ENCODE results near the gene ARHGEF40.

The ARHGEF40 gene

GRCh38 chr14:21070083-21070609, at the start of gene ARHGEF40:
Gene ARHGEF40, plus strand, starts transcription at chr14:21070304. Its CDS starts 93 bp downstream, at chr14:21070397.
- DNase-seq, result no peak

GRCh38 chr14:21020977-21021545, 49.0 kb upstream of the ARHGEF40 start:
- DNase-seq, result no peak

DNA sequence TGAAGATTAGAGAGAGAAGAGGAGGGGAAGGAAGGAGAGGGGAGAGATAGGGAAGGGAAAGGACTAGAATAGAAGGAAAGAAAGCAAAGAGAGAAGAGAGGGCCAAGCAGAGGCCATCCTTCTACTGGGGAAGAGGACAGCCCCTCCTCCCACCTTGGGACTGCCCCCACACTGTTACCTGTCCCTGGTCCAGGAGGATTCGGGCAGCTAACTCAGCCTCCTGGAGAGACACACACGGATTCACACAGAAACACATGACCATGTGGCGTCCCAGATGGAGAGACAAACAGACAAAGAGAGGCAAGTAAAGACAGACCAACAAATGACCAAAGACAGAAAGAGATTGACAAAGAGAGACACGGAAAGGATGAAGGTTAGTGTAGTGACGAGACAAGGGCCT, 47.4 kb upstream of the ARHGEF40 start:
- DNase-seq, result no peak

DNA sequence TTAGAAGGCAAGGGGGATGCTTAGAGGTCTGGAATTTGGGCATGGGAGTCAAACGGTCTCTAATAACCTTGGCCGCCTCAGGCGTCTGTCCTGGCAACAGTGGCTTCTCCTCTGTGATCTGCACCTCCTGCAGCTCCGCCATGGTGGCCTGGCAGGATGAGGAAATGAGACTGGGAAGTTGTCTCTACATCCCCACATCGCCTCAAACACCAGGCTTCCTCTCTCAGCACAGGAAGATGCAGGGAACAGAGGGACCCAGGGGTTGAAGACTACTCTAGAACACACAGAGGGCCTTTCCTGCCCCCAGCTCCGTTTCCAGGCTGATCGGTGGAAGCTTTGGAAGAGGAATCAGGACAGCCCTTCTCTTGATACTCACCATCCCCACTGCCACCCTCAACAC, 46.9 kb upstream of the ARHGEF40 start:
- no peak for DNase-seq

- no peak for DNase-seq
Measured at GRCh38 chr14:21023817-21024584, 46.1 kb upstream of the ARHGEF40 start.

GRCh38 chr14:21024585-21025370, 45.3 kb upstream of the ARHGEF40 start, which contains the start of gene NDRG2:
Gene NDRG2, minus strand, starts transcription at chr14:21025061. Its CDS starts 1,746 bp downstream, at chr14:21023315.
- no peak for DNase-seq

- no peak for DNase-seq
Measured at GRCh38 chr14:21025371-21026273, 44.5 kb upstream of the ARHGEF40 start.

DNA sequence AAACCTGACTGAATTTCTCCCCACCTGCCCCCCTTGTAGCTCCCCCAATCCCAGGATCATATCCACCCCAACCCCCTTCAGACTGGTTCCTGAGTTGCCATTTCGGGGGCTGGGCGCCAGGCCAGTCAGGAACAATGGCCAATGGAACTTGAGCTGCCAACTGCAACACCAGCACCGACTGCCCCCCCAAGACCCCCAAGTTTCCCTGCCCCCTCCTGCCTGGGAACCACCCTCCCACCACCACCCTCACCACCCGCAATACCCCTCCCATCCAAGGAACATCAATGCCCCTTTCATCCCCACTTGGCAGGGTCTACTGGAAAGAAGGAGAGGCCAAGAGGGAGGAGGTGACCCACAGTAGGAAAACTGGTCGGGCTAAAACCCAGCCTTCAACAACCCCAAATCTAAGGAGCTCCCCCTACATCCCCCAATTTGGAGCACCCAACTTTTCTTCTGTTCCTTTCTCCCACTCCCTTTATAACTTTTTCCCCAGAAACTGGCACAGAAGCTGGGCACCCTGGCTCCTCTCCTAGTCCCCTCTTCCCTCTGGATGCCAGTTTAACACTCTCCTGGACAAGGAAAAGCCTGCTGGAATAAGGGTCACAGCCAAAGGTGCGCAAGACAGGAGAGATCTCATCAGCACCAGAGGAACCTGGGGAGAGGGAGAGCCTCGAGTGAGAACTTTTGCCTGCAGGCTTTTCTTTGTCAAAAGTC, 43.7 kb upstream of the ARHGEF40 start:
- no peak for DNase-seq

GRCh38 chr14:21026988-21027315, 43.2 kb upstream of the ARHGEF40 start:
- no peak for DNase-seq

- DNase-seq, result no peak
Measured at GRCh38 chr14:21029917-21030316, 40.2 kb upstream of the ARHGEF40 start, which contains the start of gene TPPP2. Gene TPPP2, plus strand, starts transcription at chr14:21030217. Its CDS starts 365 bp downstream, at chr14:21030582.

DNA sequence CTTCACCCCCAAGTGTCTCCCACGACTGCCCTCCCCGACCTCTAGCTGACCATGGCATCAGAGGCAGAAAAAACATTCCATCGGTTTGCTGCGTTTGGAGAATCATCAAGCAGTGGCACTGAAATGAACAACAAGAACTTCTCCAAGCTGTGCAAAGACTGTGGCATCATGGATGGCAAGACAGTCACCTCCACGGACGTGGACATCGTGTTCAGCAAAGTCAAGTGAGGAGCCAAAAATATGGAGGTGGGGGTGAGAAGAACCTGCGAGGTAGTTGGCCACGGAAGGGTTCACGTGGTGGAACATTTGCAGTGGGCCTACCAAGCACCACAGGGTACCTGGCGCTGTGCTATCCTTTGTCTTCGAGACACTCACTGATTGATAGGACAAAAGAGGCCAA, 39.6 kb upstream of the ARHGEF40 start:
- no peak for DNase-seq

- DNase-seq, result no peak
Measured at GRCh38 chr14:21032326-21033132, 37.6 kb upstream of the ARHGEF40 start.

GRCh38 chr14:21033133-21033698, 36.9 kb upstream of the ARHGEF40 start:
- no peak for DNase-seq

- no peak for DNase-seq
Measured at GRCh38 chr14:21034707-21035106, 35.4 kb upstream of the ARHGEF40 start, which contains the start of gene RNASE13. Gene RNASE13, minus strand, starts transcription at chr14:21034807. Its CDS starts 519 bp downstream, at chr14:21034288.

GRCh38 chr14:21036751-21037150, 33.4 kb upstream of the ARHGEF40 start:
- no peak for DNase-seq

DNA sequence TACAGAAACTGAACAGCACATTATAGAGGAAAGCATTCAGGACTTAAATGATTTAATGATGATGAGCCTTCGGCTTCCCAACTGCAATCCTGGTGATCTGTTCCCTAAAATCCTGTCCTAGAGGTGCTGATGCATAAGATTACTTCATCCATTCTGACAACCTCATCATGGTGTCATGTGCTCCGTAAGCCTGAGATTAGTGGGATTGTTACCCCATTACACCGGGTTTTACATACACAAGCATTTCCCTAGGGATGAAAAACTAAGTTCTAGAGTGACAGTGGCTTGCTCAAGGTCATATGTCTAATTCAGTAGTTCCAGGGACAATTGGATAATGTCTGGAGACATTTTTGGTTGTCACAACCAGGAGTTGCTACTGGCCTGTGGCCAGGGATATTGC, 32.9 kb upstream of the ARHGEF40 start:
- DNase-seq, result no peak

DNA sequence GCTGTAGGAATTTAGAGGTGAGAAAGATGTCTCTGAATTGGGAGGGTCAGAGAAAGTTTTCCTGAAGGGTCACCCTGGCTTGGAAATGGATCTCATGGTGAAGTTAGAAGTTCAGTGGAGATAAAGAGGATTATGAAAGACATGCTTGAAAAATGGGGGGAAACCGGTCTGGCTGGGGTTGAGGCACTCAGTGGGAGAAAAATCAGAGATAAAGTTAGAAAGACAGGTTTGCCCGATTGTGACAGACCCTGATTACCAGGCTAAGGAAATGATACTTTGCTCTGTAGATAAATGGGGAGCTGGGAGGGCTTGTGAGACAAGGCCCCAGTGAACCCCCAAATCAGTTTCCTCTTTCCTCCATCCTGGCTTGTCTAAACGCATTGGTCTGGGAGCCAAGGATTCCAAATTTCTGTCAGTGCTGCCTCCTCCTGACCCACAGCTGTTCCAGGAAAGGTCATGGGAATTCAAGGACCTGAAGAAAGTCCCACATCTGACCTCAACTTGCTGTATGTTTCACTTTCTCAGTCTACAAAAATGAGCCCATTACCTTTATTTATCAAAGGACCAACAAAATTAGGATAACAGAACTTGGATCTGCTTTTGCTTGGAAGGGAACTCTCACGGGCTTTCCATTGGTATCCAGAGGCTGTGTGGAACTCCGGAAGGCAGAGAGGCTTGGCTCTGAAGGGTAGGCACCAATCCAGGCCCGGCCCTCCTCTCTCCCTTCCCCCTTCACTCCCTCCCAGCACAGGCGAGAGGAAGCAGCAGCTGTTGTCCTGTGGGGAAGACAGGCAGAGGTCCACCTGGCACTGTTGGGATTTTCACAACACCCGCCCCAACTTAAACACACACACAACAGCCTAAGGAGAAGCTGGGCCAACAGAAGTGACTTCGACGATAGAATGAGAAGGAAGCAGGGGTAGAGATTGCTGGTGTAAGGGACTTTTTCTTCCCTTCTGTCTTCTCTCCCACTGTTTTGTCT, 31.4 kb upstream of the ARHGEF40 start:
- DNase-seq, result no peak

GRCh38 chr14:21039585-21040369, 30.3 kb upstream of the ARHGEF40 start:
- DNase-seq, result no peak
